HUES64 (cell line): Measurements from ENCODE around the gene SRC.

Experiments used
- H3K27ac ChIP-seq: 2 replicates; pipeline ENCODE4 v1.7.0; 2013; ENCODE audit warnings: low read depth, low read length, inconsistent platforms
- H3K27me3 ChIP-seq: 2 replicates; pipeline ENCODE4 v1.6.1; 2013; ENCODE audit warnings: mild to moderate bottlenecking, low read length; ENCODE audit not compliant: insufficient read depth
- H3K36me3 ChIP-seq: 2 replicates; pipeline ENCODE4 v1.6.1; 2013; ENCODE audit warnings: mild to moderate bottlenecking, low read length; ENCODE audit not compliant: insufficient read depth
- H3K4me1 ChIP-seq: 2 replicates; pipeline ENCODE4 v1.6.1; 2013; ENCODE audit warnings: mild to moderate bottlenecking, low read length, moderate library complexity; ENCODE audit not compliant: insufficient read depth
- H3K4me3 ChIP-seq: 2 replicates; pipeline ENCODE4 v1.5.1; 2013; ENCODE audit warnings: mild to moderate bottlenecking, low read length, moderate library complexity
- H3K9ac ChIP-seq: 2 replicates; pipeline ENCODE4 v1.6.1; 2013; ENCODE audit warnings: mild to moderate bottlenecking, low read depth, low read length
- H3K9me3 ChIP-seq: 2 replicates; pipeline ENCODE4 v1.6.1; 2013; ENCODE audit warnings: low read depth, low read length; ENCODE audit not compliant: insufficient read depth
- WGBS: fragments of 150-250, 120-280 bp; methylation state at CpG from one replicate; pipeline ENCODE4 v1.1.7; 2013; ENCODE audit warnings: missing lambda C conversion rate; 5-methylcytosine and 5-hydroxymethylcytosine counted together

SRC gene

DNA sequence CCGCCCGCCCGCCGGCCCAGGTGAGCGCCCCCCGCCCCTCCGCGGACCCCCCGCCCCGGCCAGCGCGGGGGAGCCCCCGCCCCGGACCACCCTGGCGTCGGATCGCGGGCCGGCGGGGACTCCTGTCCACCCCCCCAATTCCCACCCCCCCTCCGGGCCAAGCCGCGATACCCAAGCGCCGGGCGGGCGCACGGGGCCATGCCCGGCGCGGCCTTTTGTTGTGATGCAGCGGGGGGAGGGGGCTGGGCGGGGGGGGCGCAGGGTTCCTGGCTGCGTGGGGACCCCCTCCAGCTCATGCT lies 245 bp downstream of the SRC start:
- Histone ChIP-seq H3K9ac (peak overlapping the region; percentile 61; the same call in 1 of the 2 replicates), H3K36me3 (peaks cover 11% of the 10 kb centered on the region; the same call in 1 of the 2 replicates), H3K27ac (peak overlapping the region; percentile 37; the same call in 1 of the 2 replicates), H3K27me3 (no peaks in the 10 kb centered on the region), H3K4me3 (peak overlapping the region; percentile 61), H3K4me1 (no peaks in the 10 kb centered on the region; the same call in 1 of the 2 replicates), H3K9me3 (no peaks in the 10 kb centered on the region)
- 6% methylated on average over 7 of the region's 35 CpGs for WGBS

- H3K4me3 ChIP-seq: peak overlapping the region; percentile 61
- no peaks in the 10 kb centered on the region; the same call in 1 of the 2 replicates for H3K4me1 ChIP-seq
- no peak overlapping the region; the same call in 1 of the 2 replicates for H3K27ac ChIP-seq
- H3K36me3 ChIP-seq: peaks cover 11% of the 10 kb centered on the region; the same call in 1 of the 2 replicates
- H3K9me3 ChIP-seq: no peaks in the 10 kb centered on the region
- 9% methylated on average over 22 of the region's 22 CpGs for WGBS
- H3K9ac ChIP-seq: peak overlapping the region; percentile 61
- no peaks in the 10 kb centered on the region for H3K27me3 ChIP-seq
Observed at GRCh38 chr20:37346535-37347346, 801 bp downstream of the SRC start.

- no peaks in the 10 kb centered on the region for H3K9me3 ChIP-seq
- H3K27me3 ChIP-seq: no peaks in the 10 kb centered on the region
- H3K9ac ChIP-seq: 0 out of 2 replicates have a peak overlapping the region, but pooled peaks have one; percentile 61
- no peak overlapping the region for H3K27ac ChIP-seq
- peaks cover 11% of the 10 kb centered on the region; the same call in 1 of the 2 replicates for H3K36me3 ChIP-seq
- 95% methylated on average over 7 of the region's 7 CpGs for WGBS
- H3K4me1 ChIP-seq: no peaks in the 10 kb centered on the region; the same call in 1 of the 2 replicates
- H3K4me3 ChIP-seq: peak overlapping the region; percentile 61; the same call in 1 of the 2 replicates
Observed at GRCh38 chr20:37347347-37347823, 1.4 kb downstream of the SRC start.

DNA sequence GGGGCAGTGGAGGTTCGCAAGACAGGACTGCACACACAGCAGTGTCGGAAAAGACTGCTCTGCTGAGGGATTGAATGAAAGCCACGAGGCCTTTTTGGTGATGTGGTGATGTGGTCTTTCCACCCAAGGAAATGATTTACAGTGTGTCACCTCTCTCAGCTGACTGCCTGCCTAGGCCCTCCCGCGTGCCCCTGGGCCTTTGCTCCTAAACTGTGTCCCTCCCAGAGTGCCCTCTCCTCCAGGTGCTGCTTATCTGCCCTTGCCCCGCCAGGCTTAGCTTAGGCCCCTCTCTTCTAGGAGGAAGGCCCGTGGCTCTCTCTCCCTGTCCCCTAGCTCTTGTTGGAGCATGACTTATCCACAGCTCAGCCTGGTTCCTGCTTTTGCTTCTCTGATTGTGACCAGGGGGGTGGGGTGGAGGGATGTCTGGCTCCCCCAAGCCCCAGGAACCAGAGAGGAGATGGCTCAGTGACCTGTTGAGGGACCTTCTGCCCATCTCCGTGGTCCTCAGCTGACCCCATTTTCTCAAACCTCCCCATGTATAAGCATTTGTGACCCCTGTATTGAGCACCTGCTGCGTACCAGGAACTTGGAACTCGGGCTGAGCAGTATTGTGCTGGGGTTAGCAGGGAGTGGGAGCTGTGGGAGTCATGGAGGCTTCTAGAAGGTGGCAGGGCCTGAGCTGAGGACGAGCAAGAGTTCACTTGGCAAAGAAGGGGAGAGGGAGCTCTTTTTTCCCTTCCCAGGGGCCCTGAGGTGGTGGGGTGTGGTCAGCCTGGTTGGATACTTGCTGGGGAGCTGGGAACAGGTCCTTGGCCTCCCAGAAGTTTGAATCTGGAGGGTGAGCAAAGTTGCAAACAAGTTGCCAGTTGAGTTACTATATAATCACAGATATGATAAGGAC lies 2.2 kb downstream of the SRC start:
- 93% methylated on average over 11 of the region's 11 CpGs for WGBS
- H3K4me3 ChIP-seq: no peak overlapping the region
- no peaks in the 10 kb centered on the region for H3K9me3 ChIP-seq
- peaks cover 11% of the 10 kb centered on the region; the same call in 1 of the 2 replicates for H3K36me3 ChIP-seq
- H3K27ac ChIP-seq: no peak overlapping the region
- H3K27me3 ChIP-seq: no peaks in the 10 kb centered on the region
- no peak overlapping the region for H3K9ac ChIP-seq
- H3K4me1 ChIP-seq: no peaks in the 10 kb centered on the region; the same call in 1 of the 2 replicates

GRCh38 chr20:37348792-37349516 lies 3.0 kb downstream of the SRC start:
- H3K4me1 ChIP-seq: no peaks in the 10 kb centered on the region; the same call in 1 of the 2 replicates
- 91% methylated on average over 7 of the region's 7 CpGs for WGBS

GRCh38 chr20:37349517-37350491 lies 3.9 kb downstream of the SRC start:
- Histone ChIP-seq H3K27ac (no peak overlapping the region), H3K4me1 (no peaks in the 10 kb centered on the region; the same call in 1 of the 2 replicates), H3K4me3 (no peak overlapping the region), H3K36me3 (peaks cover 16% of the 10 kb centered on the region), H3K9ac (no peak overlapping the region), H3K9me3 (no peaks in the 10 kb centered on the region), H3K27me3 (no peaks in the 10 kb centered on the region)
- WGBS: 89% methylated on average over 16 of the region's 16 CpGs

More at GRCh38 chr20:37348792-37349516, 3.0 kb downstream of the SRC start:
- Histone ChIP-seq H3K27me3 (no peaks in the 10 kb centered on the region), H3K27ac (no peak overlapping the region), H3K36me3 (peaks cover 16% of the 10 kb centered on the region), H3K9me3 (no peaks in the 10 kb centered on the region), H3K9ac (no peak overlapping the region), H3K4me3 (no peak overlapping the region)

GRCh38 chr20:37350649-37351574 lies 5.0 kb downstream of the SRC start:
- H3K4me1 ChIP-seq: no peaks in the 10 kb centered on the region; the same call in 1 of the 2 replicates
- H3K27ac ChIP-seq: no peak overlapping the region
- H3K4me3 ChIP-seq: no peak overlapping the region

GRCh38 chr20:37351689-37352607 lies 6.0 kb downstream of the SRC start:
- no peaks in the 10 kb centered on the region for H3K27me3 ChIP-seq
- no peak overlapping the region for H3K9ac ChIP-seq
- 92% methylated on average over 12 of the region's 12 CpGs for WGBS
- no peaks in the 10 kb centered on the region for H3K9me3 ChIP-seq
- H3K27ac ChIP-seq: no peak overlapping the region
- no peak overlapping the region for H3K4me3 ChIP-seq
- peaks cover 16% of the 10 kb centered on the region for H3K36me3 ChIP-seq
- no peaks in the 10 kb centered on the region; the same call in 1 of the 2 replicates for H3K4me1 ChIP-seq

More at GRCh38 chr20:37350649-37351574, 5.0 kb downstream of the SRC start:
- no peaks in the 10 kb centered on the region for H3K9me3 ChIP-seq
- H3K9ac ChIP-seq: no peak overlapping the region
- H3K36me3 ChIP-seq: peaks cover 16% of the 10 kb centered on the region
- WGBS: 93% methylated on average over 7 of the region's 7 CpGs
- H3K27me3 ChIP-seq: no peaks in the 10 kb centered on the region
